ENCODE results near the gene ZDBF2.
A peak's percentile ranks its signal among the peaks of the same experiment; 100 is the strongest.
"Not testable (repeated sequence)": the region's sequence is repeated elsewhere in the genome, so short reads cannot be mapped to it uniquely, and the experiment has no call there.

Gene ZDBF2

GRCh38 chr2:206356840-206357239, 82.4 kb downstream of the ZDBF2 start:
- H3K9me3 ChIP-seq (ENCODE audit: control insufficient read depth, insufficient read depth, low read depth, low read length); H3K36me3 ChIP-seq (ENCODE audit: control insufficient read depth in 2 of 2, insufficient read depth in 1 of 2, low read length in 2 of 2); H3K27ac ChIP-seq (ENCODE audit: extremely low read depth, low read depth, low read length); H3K4me3 ChIP-seq (ENCODE audit: low read depth, low read length); CTCF ChIA-PET; POLR2A ChIA-PET; H3K4me1 ChIP-seq (ENCODE audit: control insufficient read depth, insufficient read depth, low read length): not testable (repeated sequence)

DNA sequence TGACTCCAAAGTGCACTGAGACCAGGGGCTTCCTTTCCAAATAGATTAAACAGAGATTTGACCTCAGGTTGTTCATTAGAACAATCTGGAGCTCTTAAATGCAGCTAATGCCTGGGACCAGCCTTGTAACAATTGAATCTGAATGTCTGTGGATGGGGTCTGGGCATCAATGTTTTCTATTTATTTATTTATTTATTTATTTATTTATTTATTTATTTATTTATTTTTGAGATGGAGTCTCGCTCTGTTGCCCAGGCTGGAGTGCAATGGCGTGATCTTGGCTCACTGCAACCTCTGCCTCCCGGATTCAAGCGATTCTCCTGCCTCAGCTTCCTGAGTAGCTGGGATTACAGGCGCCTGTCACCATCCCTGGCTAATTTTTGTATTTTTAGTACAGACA, 86.4 kb downstream of the ZDBF2 start:
- POLR2A ChIA-PET; H3K4me1 ChIP-seq (ENCODE audit: control insufficient read depth, insufficient read depth, low read length); H3K36me3 ChIP-seq (ENCODE audit: control insufficient read depth in 2 of 2, insufficient read depth in 1 of 2, low read length in 2 of 2); H3K4me3 ChIP-seq (ENCODE audit: low read depth, low read length); H3K27ac ChIP-seq (ENCODE audit: extremely low read depth, low read depth, low read length); CTCF ChIA-PET; H3K9me3 ChIP-seq (ENCODE audit: control insufficient read depth, insufficient read depth, low read depth, low read length): not testable (repeated sequence)
- peak; percentile 77 for TF ChIP-seq ZNF394 (tag by site-specific recombination; IDR thresholded peaks at IDR 0.05; ENCODE audit: borderline replicate concordance)
- peak; percentile 74; the same call in 1 of the 2 replicates for TF ChIP-seq ZNF518A (tag by site-specific recombination; conservative IDR thresholded peaks at IDR 0.05; ENCODE audit: low read depth)
- peak; percentile 67 for TF ChIP-seq ZNF426 (tag by site-specific recombination; IDR thresholded peaks at IDR 0.05)
- TF ChIP-seq ZNF140 (tag by site-specific recombination; IDR thresholded peaks at IDR 0.05) = peak; percentile 55; the same call in 1 of the 2 replicates
- TF ChIP-seq ZNF510 (tag by site-specific recombination; IDR thresholded peaks at IDR 0.05; ENCODE audit: insufficient replicate concordance) = peak; percentile 37
- TF ChIP-seq ZNF791 (tag by site-specific recombination; IDR thresholded peaks at IDR 0.05) = 0 out of 2 replicates have a peak, but pooled peaks have one; percentile 45
- TF ChIP-seq ZNF654 (tag by site-specific recombination; IDR thresholded peaks at IDR 0.05; ENCODE audit: low read depth) = peak; percentile 14; the same call in 1 of the 2 replicates
- peak; percentile 32; the same call in 1 of the 2 replicates for TF ChIP-seq ZNF664 (tag by site-specific recombination; IDR thresholded peaks at IDR 0.05)
- peak; percentile 21; the same call in 1 of the 2 replicates for TF ChIP-seq ZBTB8A (tag by site-specific recombination; IDR thresholded peaks at IDR 0.05)
- peak; percentile 63 for TF ChIP-seq ZNF555 (tag by site-specific recombination; conservative IDR thresholded peaks at IDR 0.05)
- TF ChIP-seq ZBTB11 (tag by site-specific recombination; conservative IDR thresholded peaks at IDR 0.05; ENCODE audit: low read depth) = peak; percentile 52
- TF ChIP-seq REST (tag by site-specific recombination; IDR thresholded peaks at IDR 0.05) = peak; percentile 24; the same call in 1 of the 2 replicates
- peak; percentile 53 for TF ChIP-seq ZNF623 (tag by site-specific recombination; IDR thresholded peaks at IDR 0.05)
